ENCODE data around the gene STARD3.

Gene STARD3

DNA sequence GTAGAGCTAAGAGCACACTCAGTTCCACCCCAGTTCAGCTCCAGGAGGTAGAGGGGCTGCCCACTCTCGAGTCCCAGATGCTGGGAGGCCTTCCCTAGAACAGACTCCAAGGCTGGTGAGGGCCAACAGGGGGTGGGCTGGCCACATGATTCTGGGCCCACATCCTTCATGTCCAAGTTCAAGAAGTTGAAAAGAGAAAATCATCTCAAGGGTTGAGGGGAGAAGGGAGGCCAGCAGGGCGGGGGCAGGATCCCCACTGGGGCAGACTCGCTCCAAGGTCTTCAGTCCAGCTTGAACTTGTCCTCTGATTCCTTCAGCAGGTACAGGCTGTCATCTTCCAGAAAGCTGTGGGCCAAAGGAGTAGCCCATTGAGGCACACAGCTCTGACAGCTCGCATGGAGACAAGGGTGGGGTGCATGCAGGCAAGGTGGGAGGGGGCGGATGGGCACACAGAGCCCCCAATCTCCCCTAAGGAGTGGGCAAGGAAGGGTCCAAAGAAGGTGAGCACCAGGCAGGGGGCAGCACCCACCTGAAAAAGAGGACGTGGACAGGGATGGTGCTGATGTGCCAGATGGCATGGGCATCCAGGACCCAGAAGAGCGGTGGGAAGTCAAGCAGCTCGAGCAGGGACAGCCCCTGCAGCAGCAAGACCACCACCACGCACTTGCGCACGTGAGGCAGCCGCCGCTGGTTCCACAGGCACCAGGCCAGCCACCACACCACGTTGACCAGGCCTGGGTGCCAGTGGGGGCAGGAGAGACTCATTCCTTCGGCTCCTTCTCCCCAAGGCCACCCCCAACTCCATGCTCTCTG is 35.8 kb downstream of the STARD3 start:
- DNase-seq (ENCODE audit: low read depth): no peak

DNA sequence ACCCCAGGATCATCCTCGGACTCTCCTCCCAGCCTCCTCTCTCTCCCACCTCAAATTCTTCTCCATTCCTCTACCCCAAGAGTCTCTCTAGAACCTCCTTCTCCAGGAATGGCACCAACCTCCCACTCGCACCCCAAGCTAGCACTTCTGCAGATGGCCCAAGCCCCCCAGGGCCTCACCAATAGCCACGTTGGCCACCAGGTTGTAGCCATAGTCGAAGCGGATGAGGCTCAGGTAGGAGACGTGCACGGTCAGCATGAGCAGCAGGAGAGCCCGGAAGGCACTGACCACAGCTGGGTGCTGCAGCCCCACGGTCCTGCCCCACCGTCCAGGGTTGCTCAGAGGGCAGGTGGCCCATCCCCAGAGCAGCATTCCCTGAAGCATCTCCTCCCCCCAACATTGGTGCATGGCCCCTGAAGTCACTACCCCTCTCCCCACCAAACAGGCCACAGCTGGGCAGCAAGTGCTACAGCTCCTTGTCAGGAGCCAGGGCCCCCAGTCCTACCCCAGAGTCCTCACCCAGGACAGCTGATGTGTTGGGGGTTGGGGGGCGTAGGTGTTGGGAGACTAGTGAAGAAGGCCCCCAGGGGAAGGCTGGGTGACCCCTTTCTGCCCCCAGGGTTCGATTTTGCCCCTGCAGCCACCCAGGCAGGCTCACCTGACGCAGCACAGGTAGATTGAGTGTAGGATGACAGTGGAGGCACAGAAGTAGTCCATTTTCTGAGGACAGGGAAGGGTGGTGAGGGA is 36.6 kb downstream of the STARD3 start:
- no peak for DNase-seq (ENCODE audit: low read depth)

GRCh38 chr17:39674179-39674578 is 37.2 kb downstream of the STARD3 start:
- DNase-seq (ENCODE audit: low read depth): no peak

DNA sequence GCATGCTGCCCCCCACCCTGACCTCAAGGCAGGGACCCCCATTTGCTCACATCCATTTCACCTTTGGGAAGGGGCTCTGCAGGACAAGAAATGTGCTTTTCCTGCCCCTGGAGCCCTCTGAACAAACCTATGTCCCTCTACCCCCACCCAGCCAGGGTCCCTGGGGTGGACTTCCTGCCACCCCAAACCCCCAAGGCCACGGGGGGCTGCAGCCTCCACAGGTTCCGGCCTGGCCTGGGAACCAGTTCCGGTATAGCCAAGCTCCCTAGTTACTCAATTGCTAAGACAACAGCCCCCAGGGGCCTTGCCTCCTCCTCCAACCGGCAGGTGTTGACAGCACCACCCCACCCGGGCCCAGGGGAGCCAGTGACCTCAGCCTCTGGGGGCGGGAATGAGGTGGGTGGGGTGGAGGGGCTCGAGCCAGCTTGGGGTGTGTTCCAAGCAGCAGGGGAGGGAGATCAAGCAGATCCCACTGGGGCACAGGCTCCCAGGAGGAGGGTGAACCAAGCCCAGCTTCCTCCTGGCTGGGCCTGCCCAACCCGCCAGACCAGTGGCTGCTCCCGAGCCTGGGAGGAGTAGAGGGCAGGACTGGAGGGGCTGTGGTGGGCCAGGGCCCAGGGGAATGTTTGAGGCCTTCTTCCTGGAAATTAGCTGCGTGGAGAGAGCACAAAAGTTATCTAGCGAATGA is 37.9 kb downstream of the STARD3 start:
- DNase-seq (ENCODE audit: low read depth): no peak

GRCh38 chr17:39675390-39676082 is 38.6 kb downstream of the STARD3 start:
- no peak for DNase-seq (ENCODE audit: low read depth)

GRCh38 chr17:39676198-39676819 is 39.4 kb downstream of the STARD3 start:
- DNase-seq (ENCODE audit: low read depth): no peak

GRCh38 chr17:39677072-39677471 is 40.1 kb downstream of the STARD3 start:
- no peak for DNase-seq (ENCODE audit: low read depth)

GRCh38 chr17:39677542-39678339 is 40.8 kb downstream of the STARD3 start:
- DNase-seq (ENCODE audit: low read depth): no peak

DNA sequence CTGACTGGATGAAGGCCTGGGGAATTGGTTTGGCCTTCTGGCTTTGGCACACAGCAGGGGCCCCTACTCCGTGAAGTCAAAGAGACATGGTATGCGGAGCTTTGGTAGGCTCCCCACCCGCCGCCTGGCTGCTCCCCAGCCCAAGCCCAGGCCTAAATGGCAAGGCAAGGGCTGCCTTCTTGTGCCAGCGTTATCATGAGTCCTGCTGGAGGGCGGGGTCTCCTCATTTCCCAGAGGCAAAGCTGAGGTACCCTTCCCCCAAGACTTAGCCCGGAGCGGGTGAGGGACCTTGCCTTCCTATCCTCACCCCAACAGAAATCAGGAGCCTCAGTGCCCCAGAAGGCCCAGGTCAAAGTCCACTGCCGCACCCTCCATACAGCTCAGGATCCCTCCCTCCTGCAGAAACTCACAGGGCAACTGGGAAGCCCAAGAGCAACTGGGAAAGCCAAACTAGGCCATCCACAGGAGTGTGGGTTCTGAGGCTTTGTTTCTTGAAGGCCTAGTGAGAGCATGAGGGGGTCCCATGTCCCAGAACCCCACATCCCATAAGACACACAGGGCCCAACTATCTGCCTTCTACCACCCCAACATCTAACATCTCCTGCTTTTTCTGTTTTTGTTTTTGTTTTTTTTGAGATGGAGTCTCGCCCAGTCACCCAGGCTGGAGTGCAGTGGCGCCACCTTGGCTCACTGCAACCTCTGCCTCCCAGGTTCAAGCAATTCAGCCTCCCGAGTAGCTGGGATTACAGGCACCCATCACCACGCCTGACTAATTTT is 41.6 kb downstream of the STARD3 start:
- DNase-seq (ENCODE audit: low read depth): no peak

GRCh38 chr17:39679521-39680192 is 42.7 kb downstream of the STARD3 start:
- DNase-seq (ENCODE audit: low read depth): no peak

- no peak for DNase-seq (ENCODE audit: low read depth)
Measured at GRCh38 chr17:39683295-39683939, 46.5 kb downstream of the STARD3 start.

DNA sequence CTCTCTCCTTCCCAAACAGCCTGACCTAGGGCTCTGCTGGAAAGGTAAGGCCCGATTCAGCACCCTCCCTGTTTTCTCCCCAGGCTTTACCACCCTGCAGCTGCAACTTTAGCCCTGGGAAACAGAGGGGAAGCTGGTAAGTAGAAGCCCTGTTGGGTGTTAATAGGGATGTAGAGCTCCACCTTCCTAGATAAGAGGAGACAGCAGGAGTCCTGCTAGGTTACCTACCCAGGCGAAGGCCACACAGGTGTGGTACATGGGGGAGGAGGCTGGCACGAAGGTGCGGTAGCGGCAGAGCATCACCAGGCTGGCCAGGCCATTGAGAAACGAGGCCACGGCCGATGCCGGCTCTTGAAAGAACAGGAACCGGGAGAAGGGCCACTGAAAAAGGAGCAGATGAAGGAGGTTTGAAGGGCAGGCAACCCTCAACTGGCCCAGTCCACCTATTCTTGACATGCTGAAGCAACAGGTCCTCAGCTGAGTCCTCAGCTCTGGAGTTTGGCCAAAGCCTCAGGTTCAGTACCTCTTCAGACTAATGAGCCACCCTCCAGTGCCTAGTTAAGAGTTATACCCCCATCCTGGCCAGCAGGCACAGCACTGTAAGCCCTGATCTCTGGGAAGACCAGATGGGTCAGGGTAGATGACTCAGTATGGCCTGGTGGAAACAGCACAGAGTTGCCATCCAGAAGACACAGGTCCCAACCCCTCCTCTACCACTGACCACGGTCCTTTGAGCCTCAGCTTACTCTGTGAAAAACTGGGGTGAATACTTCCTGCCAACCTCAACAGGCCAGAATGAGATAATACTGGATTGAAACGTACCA is 47.6 kb downstream of the STARD3 start:
- no peak for DNase-seq (ENCODE audit: low read depth)

GRCh38 chr17:39687101-39687545 is 50.2 kb downstream of the STARD3 start:
- DNase-seq (ENCODE audit: low read depth): no peak

GRCh38 chr17:39687546-39688474 is 50.9 kb downstream of the STARD3 start, which contains the start of gene PGAP3:
TSS of gene PGAP3 (minus strand) at chr17:39688057. CDS start at chr17:39688014, 43 bp downstream.
- DNase-seq (ENCODE audit: low read depth): peak; percentile 82

- no peak for DNase-seq (ENCODE audit: low read depth)
Measured at GRCh38 chr17:39688475-39688835, 51.5 kb downstream of the STARD3 start.

DNA sequence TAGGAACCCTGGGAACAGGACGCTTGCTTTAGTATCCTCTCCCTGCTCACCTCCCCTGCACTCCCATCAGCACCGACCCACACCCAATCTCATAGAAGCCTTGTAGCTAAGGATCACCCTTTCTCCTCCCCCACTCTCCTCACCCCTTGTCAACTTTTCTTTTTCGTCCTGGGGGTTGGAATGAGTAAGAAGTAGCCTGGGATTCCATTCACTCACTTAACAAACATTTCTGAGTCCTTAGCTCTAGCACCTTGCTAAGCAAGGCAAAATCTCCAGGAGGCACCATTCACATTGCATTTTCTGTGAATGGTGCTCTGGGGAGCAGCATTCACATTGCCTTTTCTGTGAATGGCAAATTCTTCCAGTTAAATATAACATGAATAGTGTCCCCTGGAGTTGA is 52.0 kb downstream of the STARD3 start:
- no peak for DNase-seq (ENCODE audit: low read depth)

GRCh38 chr17:39694593-39694992 is 57.6 kb downstream of the STARD3 start:
- DNase-seq (ENCODE audit: low read depth): no peak

All from fibroblast of the conjunctiva (primary cell).